Raji (cell line): ENCODE measurements around the gene TXNL4A.

Source experiments
- POLR2A ChIP-seq: IDR thresholded peaks from 2 replicates; pipeline ENCODE4 v1.6.1; 2011; ENCODE audit warnings: low read depth, low read length, control low read depth; ENCODE audit not compliant: insufficient read depth

TXNL4A gene

GRCh38 chr18:79972720-79973119 is 15.6 kb downstream of the TXNL4A start:
- TF ChIP-seq POLR2A = no peak

- no peak for TF ChIP-seq POLR2A
Observed at GRCh38 chr18:79971986-79972385, 16.4 kb downstream of the TXNL4A start.

GRCh38 chr18:79971211-79971952 is 17.0 kb downstream of the TXNL4A start:
- no peak for TF ChIP-seq POLR2A

GRCh38 chr18:79970419-79971133 is 17.8 kb downstream of the TXNL4A start:
- no peak for TF ChIP-seq POLR2A

GRCh38 chr18:79965119-79965902 is 23.1 kb downstream of the TXNL4A start:
- TF ChIP-seq POLR2A = no peak

GRCh38 chr18:79964330-79965118 is 23.8 kb downstream of the TXNL4A start, which contains the start of gene HSBP1L1:
Gene HSBP1L1 (plus strand): TSS chr18:79964643. CDS start chr18:79964736, 93 bp downstream.
- TF ChIP-seq POLR2A = no peak

- no peak for TF ChIP-seq POLR2A
Observed at GRCh38 chr18:79963658-79964329, 24.6 kb downstream of the TXNL4A start.

GRCh38 chr18:79962835-79963657 is 25.3 kb downstream of the TXNL4A start:
- TF ChIP-seq POLR2A = no peak

- no peak for TF ChIP-seq POLR2A
Observed at GRCh38 chr18:79962311-79962710, 26.1 kb downstream of the TXNL4A start.

- no peak for TF ChIP-seq POLR2A
Observed at GRCh38 chr18:79961527-79962291, 26.7 kb downstream of the TXNL4A start.

- no peak for TF ChIP-seq POLR2A
Observed at GRCh38 chr18:79960921-79961526, 27.3 kb downstream of the TXNL4A start.

- TF ChIP-seq POLR2A = no peak
Observed at GRCh38 chr18:79958981-79959380, 29.4 kb downstream of the TXNL4A start.
